HG03520 (cell line): ENCODE measurements around the gene FCER2.

Source experiments
- ATAC-seq: cut with Tn5 transposase; IDR thresholded peaks from one replicate; pipeline ENCODE4 v1.9.1; 2021; ENCODE audit warnings: mild to moderate bottlenecking, moderate library complexity; ENCODE audit not compliant: unreplicated experiment

The FCER2 gene

GRCh38 chr19:7679771-7680605, 21.9 kb downstream of the FCER2 start:
- no peak for ATAC-seq

- no peak for ATAC-seq
Observed at GRCh38 chr19:7678971-7679751, 22.8 kb downstream of the FCER2 start.

DNA sequence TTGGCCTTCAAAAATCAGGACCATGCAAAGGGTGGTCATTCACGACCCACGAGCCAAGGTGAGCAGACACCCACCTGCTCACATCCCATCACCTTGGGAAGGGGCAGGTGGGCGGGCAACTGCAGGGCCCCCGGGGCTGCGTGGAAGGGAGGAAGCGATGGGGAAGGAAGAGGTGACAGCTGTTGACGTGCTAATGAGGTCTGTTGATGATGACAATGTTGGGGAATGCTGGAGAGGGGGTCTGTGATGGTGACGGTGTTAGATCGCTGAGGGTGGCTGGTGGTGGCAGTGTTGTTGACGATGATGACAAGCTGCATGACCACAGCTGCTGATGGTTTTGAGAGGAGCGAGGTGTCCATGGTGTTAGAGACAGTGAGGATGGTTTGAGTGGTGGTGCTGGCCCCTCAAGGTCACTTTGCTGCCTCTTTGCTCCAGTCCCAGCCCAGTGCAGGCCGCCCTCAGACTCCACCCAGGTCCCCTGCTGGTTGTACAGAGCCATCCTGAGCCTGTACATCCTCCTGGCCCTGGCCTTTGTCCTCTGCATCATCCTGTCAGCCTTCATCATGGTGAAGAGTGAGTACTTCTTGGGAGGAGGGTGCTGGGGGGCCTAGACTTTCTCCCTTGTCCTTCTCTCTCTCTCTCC, 24.1 kb downstream of the FCER2 start:
- ATAC-seq: no peak

DNA sequence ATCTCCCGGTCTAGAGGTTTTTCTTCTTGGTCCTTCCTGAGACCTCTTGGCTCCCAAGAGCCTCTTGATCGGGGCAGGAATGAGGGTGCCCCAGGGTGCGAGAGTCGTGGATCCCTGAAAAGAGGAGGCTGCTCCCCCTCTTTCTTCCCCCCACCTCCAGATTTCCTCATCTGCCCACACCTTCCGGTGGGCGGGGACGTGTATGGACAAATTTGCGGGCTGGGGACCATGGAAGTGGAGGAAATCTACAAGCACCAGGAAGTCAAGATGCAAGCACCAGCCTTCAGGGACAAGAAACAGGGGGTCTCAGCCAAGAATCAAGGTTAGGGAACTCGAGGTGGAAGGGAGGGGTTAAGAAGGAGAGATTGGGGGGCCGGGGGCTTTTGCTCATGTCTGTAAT, 25.1 kb downstream of the FCER2 start, which contains the start of gene MCEMP1:
TSS of gene MCEMP1 (plus strand) at position 237 of the 400 bp plus-strand sequence. CDS start at position 268, 31 bp downstream.
- no peak for ATAC-seq

DNA sequence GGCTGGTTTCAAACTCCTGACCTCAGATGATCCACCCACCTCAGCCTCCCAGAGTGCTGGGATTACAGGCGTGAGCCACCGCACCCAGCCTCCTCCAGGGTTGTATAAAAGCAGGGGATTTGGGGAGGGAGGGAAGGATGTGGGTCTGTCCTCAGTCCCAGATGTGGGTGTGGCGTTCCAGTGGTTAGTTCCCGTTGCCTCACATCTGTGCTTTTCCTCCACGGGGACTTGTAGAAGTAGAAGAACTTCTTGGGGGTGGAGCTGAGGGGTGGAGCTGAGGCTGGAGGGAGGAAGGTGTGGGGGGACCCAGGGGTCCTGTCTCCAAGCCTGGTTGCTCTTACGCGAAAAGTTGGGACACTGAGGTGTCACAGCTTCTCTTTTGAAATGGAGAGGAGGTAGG, 25.6 kb downstream of the FCER2 start:
- no peak for ATAC-seq

DNA sequence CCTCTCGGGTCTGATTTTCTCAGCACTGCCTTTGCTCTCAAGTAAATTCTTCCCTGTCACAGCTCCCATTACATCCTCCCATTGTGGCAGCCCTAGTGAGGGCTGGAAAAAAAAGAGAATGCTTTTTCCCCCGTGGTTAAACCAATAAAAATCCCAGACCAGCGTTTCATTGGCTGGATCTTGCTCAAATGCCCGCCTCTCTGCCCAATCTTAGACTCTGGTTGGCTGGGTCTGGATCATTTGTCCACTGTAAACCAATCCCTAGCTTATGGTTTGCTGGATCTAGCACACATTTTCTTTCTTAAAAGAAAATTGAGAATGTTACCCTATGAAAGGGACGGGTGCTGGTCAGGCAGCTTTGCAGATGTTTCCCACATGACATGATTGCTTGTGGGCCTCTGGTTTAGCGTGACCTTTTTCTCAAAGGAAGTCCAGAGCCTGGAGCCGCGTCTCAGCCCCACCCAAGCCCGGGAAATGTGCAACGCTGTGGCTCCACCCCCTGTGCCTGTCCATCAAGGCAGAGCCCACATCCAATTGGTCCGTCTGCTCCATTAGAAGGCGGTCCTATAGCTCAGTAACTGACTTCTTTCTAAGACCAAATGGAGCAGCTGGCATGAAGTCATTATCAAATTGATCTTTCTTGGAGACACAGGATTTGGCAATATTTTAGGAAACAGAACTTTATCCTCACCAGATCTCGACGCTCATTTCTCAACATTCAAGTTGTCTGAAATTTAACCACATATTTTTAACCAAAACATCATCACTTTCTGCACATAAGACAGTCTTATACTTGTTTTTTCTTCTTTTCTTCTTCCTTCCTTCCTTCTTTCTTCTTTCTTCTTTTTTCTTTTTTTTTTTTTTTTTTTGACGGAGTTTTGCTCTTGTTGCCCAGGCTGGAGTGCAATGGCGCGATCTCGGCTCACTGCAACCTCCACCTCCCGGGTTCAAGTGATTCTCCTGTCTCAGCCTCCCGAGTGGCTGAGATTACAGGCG, 27.6 kb downstream of the FCER2 start:
- no peak for ATAC-seq

GRCh38 chr19:7672522-7672921, 29.4 kb downstream of the FCER2 start:
- no peak for ATAC-seq

DNA sequence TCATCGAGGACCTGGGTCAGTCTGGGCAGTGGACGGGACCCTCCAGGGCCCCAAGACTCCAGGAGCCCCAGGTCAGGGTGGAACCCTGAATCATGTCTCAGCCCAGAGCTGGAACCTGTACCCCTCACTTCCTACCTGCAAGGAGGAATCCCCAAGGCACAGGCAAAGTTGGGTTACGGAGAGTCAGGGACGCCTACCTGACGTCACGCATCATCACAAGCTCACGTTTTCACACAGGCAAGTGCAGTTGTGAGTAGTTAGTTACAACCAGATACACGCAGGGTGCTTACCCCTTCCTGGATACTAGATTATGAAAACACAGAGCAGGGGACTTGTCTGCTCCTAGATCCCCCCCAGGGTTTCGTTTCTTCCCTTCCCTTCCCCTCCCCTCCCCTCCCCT, 31.1 kb downstream of the FCER2 start:
- ATAC-seq: no peak

GRCh38 chr19:7670150-7670783, 31.7 kb downstream of the FCER2 start:
- ATAC-seq: no peak

DNA sequence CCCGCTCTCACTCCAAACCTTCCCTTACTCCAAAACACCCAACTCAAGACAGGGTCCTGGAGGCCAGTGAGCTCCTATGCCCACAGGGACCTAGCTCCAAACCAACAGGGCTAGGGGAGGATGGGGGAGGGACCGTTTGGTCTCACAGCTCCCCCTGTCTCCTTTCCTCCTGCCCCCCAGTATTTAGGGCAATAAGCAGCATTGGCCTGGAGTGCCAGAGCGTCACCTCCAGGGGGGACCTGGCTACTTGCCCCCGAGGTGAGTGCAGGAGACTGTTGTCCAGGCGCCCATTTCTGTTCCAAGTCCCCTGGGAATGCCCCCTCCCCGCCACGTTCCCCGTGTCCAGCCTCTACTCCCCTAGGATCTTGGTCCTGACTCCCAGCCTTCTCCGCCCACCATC, 32.3 kb downstream of the FCER2 start:
- no peak for ATAC-seq

DNA sequence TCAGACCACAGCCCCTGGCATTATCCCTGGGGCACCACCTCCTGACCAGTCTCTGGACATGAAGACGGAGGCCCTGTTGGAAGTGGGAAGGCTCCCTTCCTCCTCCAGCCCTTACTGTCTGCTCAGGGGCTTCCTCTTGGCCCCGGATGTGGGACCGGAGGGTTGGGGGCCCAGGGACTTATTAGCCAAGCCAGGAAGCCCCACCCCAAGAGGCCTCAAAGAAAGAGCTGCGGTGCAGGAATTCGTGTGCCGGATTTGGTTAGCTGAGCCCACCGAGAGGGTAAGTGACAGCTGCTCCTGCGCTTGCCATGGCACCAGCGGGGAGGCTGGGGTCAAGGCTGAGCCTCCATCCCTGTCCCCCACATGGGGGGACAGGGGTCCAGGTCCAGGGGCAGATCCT, 33.1 kb downstream of the FCER2 start, which contains the start of gene RETN:
TSS of gene RETN (plus strand) at position 208 of the 400 bp plus-strand sequence. CDS start 278 bp downstream, outside the sequence.
- ATAC-seq: no peak

GRCh38 chr19:7665076-7665475, 36.9 kb downstream of the FCER2 start:
- no peak for ATAC-seq

- ATAC-seq: no peak
Observed at GRCh38 chr19:7663706-7664105, 38.2 kb downstream of the FCER2 start.

- ATAC-seq: no peak
Observed at GRCh38 chr19:7662657-7663056, 39.3 kb downstream of the FCER2 start.

DNA sequence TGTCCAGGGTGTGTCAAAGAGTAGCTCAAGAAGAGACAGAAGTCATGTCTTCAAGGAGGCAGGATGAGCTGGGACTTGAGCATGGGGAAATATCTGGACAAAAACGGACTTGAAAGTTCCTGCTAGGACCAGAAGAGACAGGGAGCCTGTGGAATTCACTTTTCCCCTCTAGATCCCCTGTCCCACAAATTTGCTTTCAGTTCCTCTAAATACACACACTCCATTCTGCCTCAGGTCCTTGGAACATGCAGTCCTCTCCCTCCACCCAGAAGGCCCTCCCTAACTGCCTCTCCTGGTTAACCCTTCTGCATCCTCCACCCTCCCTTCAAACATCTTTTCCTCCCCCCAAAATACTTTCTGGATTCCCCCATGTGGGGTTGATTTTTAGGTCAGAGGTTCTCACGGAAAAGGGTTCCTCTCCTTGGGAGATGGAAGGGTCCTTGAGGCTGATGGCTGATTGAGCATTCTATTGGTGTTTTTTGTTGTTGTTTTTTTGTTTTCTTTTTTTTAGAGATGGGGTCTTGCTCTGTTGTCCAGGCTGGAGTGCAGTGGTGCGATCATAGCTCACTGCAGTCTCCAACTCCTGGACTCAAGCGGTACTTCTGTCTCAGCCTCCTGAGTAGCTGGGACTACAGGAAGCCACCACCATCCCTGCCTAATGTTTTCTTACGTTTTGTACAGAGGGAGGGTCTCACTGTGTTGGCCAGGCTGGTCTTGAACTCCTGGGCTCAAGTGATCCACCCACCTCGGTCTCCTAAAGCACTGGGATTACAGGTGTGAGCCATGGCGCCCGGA, 40.0 kb downstream of the FCER2 start:
- ATAC-seq: no peak

DNA sequence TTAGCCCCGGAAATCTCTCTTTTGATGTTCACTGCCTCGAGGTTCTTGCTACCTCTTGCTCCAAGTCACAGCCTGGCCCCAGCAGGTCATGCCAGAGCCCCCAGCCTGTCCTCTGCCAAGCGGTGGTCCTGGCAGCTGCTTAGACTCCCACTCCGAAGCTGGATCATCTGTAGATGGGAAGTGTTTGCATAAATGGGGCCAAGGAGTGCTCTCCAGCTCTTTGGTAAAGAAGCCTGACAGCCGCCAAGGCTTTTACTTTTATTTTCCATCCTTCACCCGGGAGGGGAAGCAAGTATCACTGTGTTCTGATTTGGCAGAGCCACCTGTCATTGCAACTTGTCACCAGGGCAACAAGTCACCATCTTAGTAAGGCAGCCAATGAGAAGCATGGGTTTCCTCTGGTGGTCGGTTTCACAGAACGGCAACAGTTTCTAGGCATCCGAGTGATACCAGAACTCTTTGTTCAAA, 43.7 kb downstream of the FCER2 start:
- no peak for ATAC-seq

DNA sequence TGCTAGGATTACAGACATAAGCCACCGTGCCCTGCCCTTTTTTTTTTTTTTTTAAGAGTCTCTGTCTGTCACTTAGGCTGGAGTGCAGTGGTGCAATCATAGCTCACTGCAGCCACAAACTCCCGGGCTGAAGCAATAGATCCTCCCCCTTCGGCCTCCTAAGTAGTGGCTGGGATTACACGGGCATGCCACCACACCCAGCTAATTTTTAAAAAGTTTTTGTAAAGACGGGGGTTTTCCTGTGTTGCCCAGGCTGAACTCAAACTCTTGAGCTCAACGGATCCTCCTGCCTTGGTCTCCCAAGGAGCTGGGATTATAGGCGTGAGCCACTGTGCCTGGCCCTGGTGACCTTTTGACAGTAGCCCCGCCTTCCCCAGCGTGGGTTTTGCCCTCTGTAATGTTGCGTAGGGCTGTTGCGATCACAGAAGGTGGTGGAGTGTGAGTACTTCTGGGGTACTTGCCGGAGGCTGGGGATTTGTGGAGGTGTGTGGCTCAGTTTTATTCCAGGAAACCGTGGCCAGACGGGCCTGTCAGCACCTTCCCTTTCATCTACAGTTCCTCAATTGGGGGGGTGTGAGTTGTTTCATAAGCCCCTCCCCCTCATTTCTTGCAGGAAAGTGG, 44.7 kb downstream of the FCER2 start:
- ATAC-seq: no peak

- no peak for ATAC-seq
Observed at GRCh38 chr19:7655581-7655980, 46.4 kb downstream of the FCER2 start.
